T-cell (primary cell): ENCODE data around the gene FTH1. TPM values are rescaled to one million over a fixed set of nuclear protein-coding genes. Genes with fewer than 3 reads are reported as not detected.
A peak's percentile ranks its signal among the peaks of the same experiment; 100 is the strongest.
"Not testable (repeated sequence)": the region's sequence is repeated elsewhere in the genome, so short reads cannot be mapped to it uniquely, and the experiment has no call there.

Experiments
- ATAC-seq, 4 experiments: fragments of 200-7000 bp in 3 of 4; fragments of 150-1000 bp in 1 of 4; cut with Tn5 transposase; replicated peaks in 1 of 4; 1 replicate in 3 of 4; 2 replicates in 1 of 4; pipeline ENCODE4 v1.10.0; 2021; ENCODE audit warnings: moderate library complexity in 3 of 4, mild to moderate bottlenecking in 2 of 4, moderate number of reproducible peaks in 1 of 4
- CTCF ChIA-PET, 2 donors: fragments of 300-600 bp; sonication (Branson Sonifier 250); formaldehyde crosslinking; loops; one replicate each; lab custom pipeline; 2022; ENCODE audit warnings: antibody characterized with exemption in 2 of 2; lab: Charles Lee
- POLR2A ChIA-PET, 2 donors: fragments of 300-600 bp; sonication (Branson Sonifier 250); formaldehyde crosslinking; loops; one replicate each; lab custom pipeline; 2022; ENCODE audit warnings: antibody characterized with exemption in 2 of 2; lab: Charles Lee
- DNase-seq, 35 experiments: peaks; one replicate each; pipeline versions ENCODE4 v3.0.0 to v3.0.0-alpha.2; 2013 to 2023
- H3K27ac ChIP-seq: one replicate; pipeline ENCODE4 v1.5.1; 2013; ENCODE audit warnings: low read length
- H3K27me3 ChIP-seq, 2 experiments: replicated peaks in 1 of 2; 1 replicate in 1 of 2; 2 replicates in 1 of 2; pipeline versions ENCODE4 v1.6.1 to v1.7.0; 2013; ENCODE audit warnings: low read length in 1 of 2, mixed read lengths in 1 of 2; ENCODE audit not compliant: control insufficient read depth in 2 of 2, insufficient read depth in 2 of 2; ENCODE audit errors: extremely low read depth in 1 of 2
- H3K36me3 ChIP-seq, 2 donors: 1 replicate in 1 of 2; 2 replicates in 1 of 2; pipeline versions ENCODE4 v1.6.1 to v1.7.0; 2013; ENCODE audit warnings: low read length in 1 of 2; ENCODE audit not compliant: control insufficient read depth in 2 of 2, insufficient read depth in 1 of 2; ENCODE audit errors: extremely low read depth in 1 of 2
- H3K4me1 ChIP-seq, 2 experiments: 1 replicate in 1 of 2; 2 replicates in 1 of 2; pipeline versions ENCODE4 v1.6.1 to v1.7.0; 2013; ENCODE audit warnings: low read length in 2 of 2, mixed read lengths in 1 of 2; ENCODE audit not compliant: insufficient read depth in 2 of 2, control insufficient read depth in 1 of 2; ENCODE audit errors: extremely low read depth in 1 of 2
- H3K4me3 ChIP-seq, 2 donors: 1 replicate in 1 of 2; 2 replicates in 1 of 2; pipeline versions ENCODE4 v1.5.1 to v1.7.0; 2013; ENCODE audit warnings: mild to moderate bottlenecking in 2 of 2, low read length in 1 of 2, moderate library complexity in 1 of 2; ENCODE audit not compliant: control insufficient read depth in 1 of 2; ENCODE audit errors: extremely low read depth in 1 of 2
- H3K9me3 ChIP-seq: 2 replicates; pipeline ENCODE4 v1.7.0; 2013
- H3K27ac Mint-ChIP-seq, 2 donors: one replicate each; pipeline ENCODE4 v1.8.0; 2020 to 2021; ENCODE audit warnings: mild to moderate bottlenecking in 2 of 2, mixed read lengths in 2 of 2
- H3K27me3 Mint-ChIP-seq, 2 donors: one replicate each; pipeline ENCODE4 v1.8.0; 2021 to 2022; ENCODE audit warnings: mixed read lengths in 2 of 2
- H3K36me3 Mint-ChIP-seq: one replicate; pipeline ENCODE4 v1.8.0; 2021; ENCODE audit warnings: mixed read lengths
- H3K4me1 Mint-ChIP-seq, 3 donors: one replicate each; pipeline ENCODE4 v1.8.0; 2020 to 2022; ENCODE audit warnings: mixed read lengths in 3 of 3, mild to moderate bottlenecking in 1 of 3
- H3K4me3 Mint-ChIP-seq, 3 donors: one replicate each; pipeline ENCODE4 v1.8.0; 2020 to 2022; ENCODE audit warnings: mild to moderate bottlenecking in 3 of 3, mixed read lengths in 3 of 3, moderate library complexity in 3 of 3
- H3K9me3 Mint-ChIP-seq, 3 donors: one replicate each; pipeline ENCODE4 v1.8.0; 2020 to 2022; ENCODE audit warnings: mixed read lengths in 3 of 3
- WGBS: methylation state at CpG from one replicate; pipeline ENCODE4 v1.1.5; 2013; ENCODE audit warnings: missing lambda C conversion rate; ENCODE audit not compliant: insufficient coverage; 5-methylcytosine and 5-hydroxymethylcytosine counted together
- total RNA-seq, 35 experiments: library from RNA in 6 of 35; stranded (reverse) in 6 of 35; fragments of 120-200 nt in 1 of 35; gene quantifications; one replicate each; pipeline versions ENCODE4 v1.2.1 to v1.2.4 and lab custom pipeline; 2013 to 2026

FTH1 gene
- total RNA-seq, 5 donors from 2014 or later (not counting 1 experiment from before 2014, with no cell fraction given) = 575 to 1,574 (median 654) TPM

DNA sequence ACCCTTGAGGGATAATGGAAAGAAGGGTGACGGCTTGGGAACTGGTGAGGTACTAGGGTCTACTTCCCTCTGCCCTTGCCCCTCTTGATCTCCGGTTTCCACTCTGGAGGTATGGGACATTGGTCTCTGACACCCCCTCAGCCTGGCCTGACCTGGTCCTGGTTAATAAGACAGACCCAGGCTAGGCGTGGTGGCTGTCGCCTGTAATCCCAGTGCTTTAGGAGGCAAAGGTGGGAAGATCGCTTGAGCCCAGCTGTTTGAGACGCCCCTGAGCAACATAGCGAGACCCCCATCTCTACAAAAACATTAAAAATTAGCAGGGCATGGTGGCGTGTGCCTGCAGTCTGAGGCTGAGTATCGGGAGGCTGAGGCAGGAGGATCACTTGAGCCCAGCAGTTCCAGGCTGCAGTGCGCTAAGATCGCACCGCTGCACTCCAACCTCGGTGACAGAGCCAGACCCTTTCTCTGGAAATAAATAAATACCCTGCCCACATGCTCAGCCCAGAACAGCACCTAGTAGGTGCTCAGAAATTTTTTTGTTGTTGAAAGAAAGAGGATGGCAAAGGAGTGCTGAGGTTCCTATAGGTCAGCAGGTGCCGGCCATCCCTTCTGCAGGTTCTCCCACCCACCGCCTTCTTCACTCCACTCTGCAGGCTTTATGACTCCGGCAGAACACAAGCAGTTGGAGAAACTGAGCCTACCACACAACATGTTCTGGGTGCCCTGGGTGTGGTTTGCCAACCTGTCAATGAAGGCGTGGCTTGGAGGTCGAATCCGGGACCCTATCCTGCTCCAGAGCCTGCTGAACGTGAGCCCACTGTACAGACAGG is 11.0 kb downstream of the FTH1 start:
- Mint-ChIP-seq H3K4me3 (peak overlapping the region in 2 of 3 donors; percentile 31 to 55), H3K9me3 (no peaks in the 10 kb centered on the region), H3K27ac (no peak overlapping the region), H3K4me1 (peaks cover 0 to 9% (median 2%) of the 10 kb centered on the region in 3 donors), H3K36me3 (no peaks in the 10 kb centered on the region), H3K27me3 (peaks cover 5 to 30% of the 10 kb centered on the region in 2 donors)
- peaks cover 4 to 16% of the 10 kb centered on the region in 2 experiments for H3K4me1 ChIP-seq
- H3K4me3 ChIP-seq = no peak overlapping the region
- H3K9me3 ChIP-seq = no peaks in the 10 kb centered on the region
- peaks cover 0 to 4% of the 10 kb centered on the region in 2 donors for H3K36me3 ChIP-seq
- ATAC-seq (peak in 1 of 4 experiments; percentile 1), DNase-seq (peak in 1 of 35 experiments; percentile 23)
- H3K27me3 ChIP-seq = peaks cover 0 to 45% of the 10 kb centered on the region in 2 experiments
- 94% methylated on average over 14 of the region's 20 CpGs for WGBS
- POLR2A ChIA-PET = interaction anchor here in 1 of 2 donors (0.6 kb wide), 1 partner anchor 11 kb away, joined by 3 read pairs; the partner anchor contains the start of gene FTH1
- no peak overlapping the region for H3K27ac ChIP-seq
- CTCF ChIA-PET = no interaction called here

DNA sequence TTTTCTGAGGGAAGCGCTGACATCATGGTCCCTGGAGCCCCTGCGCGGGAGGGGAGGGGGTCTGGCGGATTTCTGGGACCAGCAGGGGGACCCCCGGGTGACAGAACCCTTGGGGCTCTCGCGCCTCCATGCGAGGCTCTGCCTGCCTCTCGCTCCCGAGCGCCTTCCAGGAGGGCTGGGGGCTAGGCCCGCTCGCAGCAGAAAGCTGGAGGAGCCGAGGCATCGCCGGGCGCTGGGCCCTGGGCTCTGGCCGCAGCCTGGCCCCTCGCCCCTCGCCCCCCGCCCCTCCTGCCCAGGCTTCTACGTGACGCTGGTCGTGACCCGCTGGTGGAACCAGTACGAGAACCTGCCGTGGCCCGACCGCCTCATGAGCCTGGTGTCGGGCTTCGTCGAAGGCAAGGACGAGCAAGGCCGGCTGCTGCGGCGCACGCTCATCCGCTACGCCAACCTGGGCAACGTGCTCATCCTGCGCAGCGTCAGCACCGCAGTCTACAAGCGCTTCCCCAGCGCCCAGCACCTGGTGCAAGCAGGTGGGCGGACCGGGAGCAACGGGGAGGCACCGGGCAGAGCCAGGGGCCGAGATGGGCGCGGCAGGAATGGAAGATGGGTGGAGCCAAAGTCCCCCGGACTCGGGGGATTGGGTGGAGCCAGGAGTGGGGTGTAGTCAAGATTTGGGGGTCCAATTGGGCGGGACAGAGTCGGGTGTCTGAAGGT is 11.9 kb downstream of the FTH1 start:
- no peak overlapping the region for H3K27ac Mint-ChIP-seq
- H3K4me1 Mint-ChIP-seq = peaks cover 0 to 9% (median 2%) of the 10 kb centered on the region in 3 donors
- Histone ChIP-seq H3K36me3 (peaks cover 0 to 4% of the 10 kb centered on the region in 2 donors), H3K27ac (no peak overlapping the region), H3K9me3 (no peaks in the 10 kb centered on the region), H3K27me3 (peaks cover 0 to 45% of the 10 kb centered on the region in 2 experiments), H3K4me1 (peaks cover 4 to 16% of the 10 kb centered on the region in 2 experiments), H3K4me3 (peak overlapping the region; percentile 3 to 48)
- ATAC-seq = peak; percentile 25 to 84 (median 78)
- H3K27me3 Mint-ChIP-seq = peaks cover 5 to 30% of the 10 kb centered on the region in 2 donors
- 15% methylated on average over 55 of the region's 56 CpGs for WGBS
- ChIA-PET POLR2A (interaction anchor here in 1 of 2 donors (0.6 kb wide), 1 partner anchor 70 kb away, joined by 4 read pairs; no protein-coding TSS in a partner anchor), CTCF (interaction anchor here in 1 of 2 donors (0.5 kb wide), 1 partner anchor 71 kb away, joined by 4 read pairs; no protein-coding TSS in a partner anchor)
- DNase-seq = peak in 23 of 35 experiments; percentile 15 to 62 (median 38)
- H3K4me3 Mint-ChIP-seq = peak overlapping the region in 2 of 3 donors; percentile 31 to 55
- H3K36me3 Mint-ChIP-seq = no peaks in the 10 kb centered on the region
- H3K9me3 Mint-ChIP-seq = no peaks in the 10 kb centered on the region

DNA sequence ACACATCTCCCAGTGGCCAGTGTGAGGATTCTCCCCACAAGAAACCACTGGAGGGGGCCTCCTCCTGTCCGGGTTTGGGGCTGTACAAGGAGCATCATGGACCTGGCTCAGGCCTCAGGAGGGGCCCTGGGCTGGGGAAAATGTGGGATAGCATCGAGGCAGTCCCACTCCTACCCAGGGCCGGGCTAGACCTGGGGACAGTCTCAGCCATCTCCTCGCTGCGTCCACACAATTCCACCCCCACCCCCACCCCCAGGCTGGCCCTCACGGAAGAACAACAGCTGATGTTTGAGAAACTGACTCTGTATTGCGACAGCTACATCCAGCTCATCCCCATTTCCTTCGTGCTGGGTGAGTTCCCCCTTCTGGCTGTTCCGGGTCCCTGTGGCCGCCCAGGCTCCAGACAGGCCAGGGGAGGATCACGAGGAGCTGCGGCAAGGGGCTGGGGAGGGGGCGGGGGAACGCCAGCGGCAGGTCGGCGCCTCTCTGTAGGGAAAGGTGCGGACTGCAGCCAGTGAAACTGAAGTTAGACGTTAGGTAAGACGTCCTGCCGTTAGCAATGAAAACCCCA is 12.5 kb downstream of the FTH1 start:
- POLR2A ChIA-PET = interaction anchor here in 1 of 2 donors (0.6 to 0.7 kb wide), 2 partner anchors 70 to 351 kb away, joined by 4 to 6 read pairs; no protein-coding TSS in a partner anchor
- H3K4me1 ChIP-seq = peaks cover 4 to 16% of the 10 kb centered on the region in 2 experiments
- H3K4me3 Mint-ChIP-seq = peak overlapping the region in 2 of 3 donors; percentile 49 to 55
- H3K4me1 Mint-ChIP-seq = peaks cover 0 to 9% (median 2%) of the 10 kb centered on the region in 3 donors
- H3K9me3 Mint-ChIP-seq = no peaks in the 10 kb centered on the region
- no peak overlapping the region for H3K27ac Mint-ChIP-seq
- ATAC-seq = peak in 3 of 4 experiments; percentile 1 to 24 (median 7)
- peaks cover 0 to 50% of the 10 kb centered on the region in 2 experiments for H3K27me3 ChIP-seq
- H3K27ac ChIP-seq = no peak overlapping the region
- H3K27me3 Mint-ChIP-seq = peaks cover 5 to 30% of the 10 kb centered on the region in 2 donors
- WGBS = 21% methylated on average over 17 of the region's 21 CpGs
- CTCF ChIA-PET = interaction anchor here in 1 of 2 donors (0.5 to 0.7 kb wide), 2 partner anchors 11 to 71 kb away, joined by 3 to 4 read pairs; no protein-coding TSS in a partner anchor
- H3K9me3 ChIP-seq = no peaks in the 10 kb centered on the region
- no peak overlapping the region for H3K4me3 ChIP-seq
- H3K36me3 ChIP-seq = peaks cover 0 to 4% of the 10 kb centered on the region in 2 donors
- peak in 4 of 35 experiments; percentile 12 to 28 (median 25) for DNase-seq
- H3K36me3 Mint-ChIP-seq = no peaks in the 10 kb centered on the region

DNA sequence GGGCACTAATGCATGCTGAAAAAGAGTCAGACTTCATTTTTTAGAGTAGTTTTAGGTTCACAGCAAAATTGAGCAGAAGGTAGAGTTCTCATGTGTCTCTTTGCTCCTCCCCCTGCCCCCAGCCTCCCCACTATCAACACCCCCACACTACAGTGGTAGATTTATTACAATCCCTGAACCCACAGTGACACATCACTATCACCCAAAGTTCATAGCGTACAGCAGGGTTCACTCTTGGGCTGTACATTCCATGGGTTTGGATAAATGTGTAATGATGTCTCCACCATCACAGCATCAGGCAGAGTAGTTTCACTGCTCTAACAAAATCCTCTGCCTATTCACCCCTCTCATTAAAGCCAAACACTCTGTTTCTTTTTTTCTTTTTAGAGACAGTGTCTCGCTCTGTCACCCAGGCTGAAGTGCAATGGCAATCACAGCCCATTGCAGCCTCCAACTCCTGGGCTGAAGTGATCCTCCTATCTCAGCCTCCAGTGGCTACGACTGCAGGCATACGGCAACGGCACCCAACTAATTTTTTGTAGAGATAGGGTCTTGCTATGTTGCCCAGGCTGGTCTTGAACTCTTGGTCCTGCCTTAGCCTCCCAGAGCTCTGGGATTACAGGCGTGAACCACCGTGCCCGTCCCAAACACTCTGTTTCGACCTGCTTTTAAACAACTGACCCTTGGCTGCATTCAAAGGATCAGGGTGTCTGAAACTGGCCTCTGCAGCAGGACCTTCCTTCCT is 13.2 kb downstream of the FTH1 start:
- H3K27ac Mint-ChIP-seq = no peak overlapping the region
- no peaks in the 10 kb centered on the region for H3K36me3 Mint-ChIP-seq
- H3K9me3 Mint-ChIP-seq = no peaks in the 10 kb centered on the region
- Histone ChIP-seq H3K36me3 (no peaks in the 10 kb centered on the region), H3K9me3 (no peaks in the 10 kb centered on the region), H3K27ac (no peak overlapping the region), H3K4me1 (peaks cover 4 to 16% of the 10 kb centered on the region in 2 experiments), H3K27me3 (peaks cover 0 to 57% of the 10 kb centered on the region in 2 experiments), H3K4me3 (no peak overlapping the region)
- H3K27me3 Mint-ChIP-seq = peaks cover 5 to 30% of the 10 kb centered on the region in 2 donors
- H3K4me3 Mint-ChIP-seq = peak overlapping the region in 1 of 3 donors; percentile 55
- H3K4me1 Mint-ChIP-seq = peaks cover 0 to 9% (median 2%) of the 10 kb centered on the region in 3 donors
- ATAC-seq (no peak), DNase-seq (no peak)
- ChIA-PET POLR2A (interaction anchor here in 1 of 2 donors (0.7 kb wide), 1 partner anchor 352 kb away, joined by 6 read pairs; no protein-coding TSS in a partner anchor), CTCF (interaction anchor here in 1 of 2 donors (0.7 kb wide), 1 partner anchor 12 kb away, joined by 3 read pairs; no protein-coding TSS in a partner anchor)
- 88% methylated on average over 7 of the region's 9 CpGs for WGBS

DNA sequence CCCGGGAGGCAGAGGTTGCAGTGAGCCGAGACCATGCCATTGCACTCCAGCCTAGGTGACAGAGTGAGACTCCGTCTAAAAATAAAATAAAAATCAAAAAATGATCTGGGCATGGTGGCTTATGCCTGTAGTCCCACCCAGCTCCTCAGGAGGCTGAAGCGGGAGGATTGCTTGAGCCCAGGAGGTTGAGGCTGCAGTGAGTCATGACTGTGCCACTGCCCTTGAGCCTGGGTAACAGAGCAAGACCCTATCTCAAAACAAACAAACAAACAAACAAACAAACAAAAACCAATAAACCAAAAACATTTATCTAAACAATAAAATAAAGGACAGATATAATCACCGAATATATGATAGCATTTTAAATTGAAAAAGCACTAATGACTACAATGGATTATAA is 13.8 kb downstream of the FTH1 start:
- H3K9me3 Mint-ChIP-seq, ATAC-seq, CTCF ChIA-PET, H3K36me3 Mint-ChIP-seq, H3K4me3 Mint-ChIP-seq, H3K4me1 Mint-ChIP-seq, H3K27ac ChIP-seq, H3K27ac Mint-ChIP-seq, H3K9me3 ChIP-seq, H3K36me3 ChIP-seq, H3K4me3 ChIP-seq, DNase-seq, POLR2A ChIA-PET: not testable (repeated sequence)
- H3K4me1 ChIP-seq = peaks cover 4 to 16% of the 10 kb centered on the region in 2 experiments
- H3K27me3 Mint-ChIP-seq = peaks cover 5 to 30% of the 10 kb centered on the region in 2 donors
- WGBS = 78% methylated on average over 2 of the region's 5 CpGs
- H3K27me3 ChIP-seq = peaks cover 0 to 57% of the 10 kb centered on the region in 2 experiments
